Gastrocnemius medialis (tissue), 4 donors: ENCODE data around the gene ABCB9. TPM values are rescaled to one million over a fixed set of nuclear protein-coding genes. Genes with fewer than 3 reads are reported as not detected.

Experiments
- ATAC-seq, 2 donors: fragments of 150-250 bp; one replicate each; pipeline ENCODE4 v1.9.1; 2016
- DNase-seq, 2 donors: peaks; one replicate each; pipeline ENCODE4 v3.0.0-alpha.2; 2019
- H3K27ac ChIP-seq, 4 donors: fragments of 200-600 bp; sonication (generic); 1 replicate in 1 of 4; 2 replicates in 3 of 4; pipeline ENCODE4 v1.5.1; 2016 to 2018; ENCODE audit warnings: mild to moderate bottlenecking in 2 of 4, moderate library complexity in 1 of 4
- H3K27me3 ChIP-seq, 3 donors: fragments of 200-600 bp; sonication (generic) in 2 of 3; 1 replicate in 1 of 3; 2 replicates in 2 of 3; pipeline versions ENCODE4 v1.5.1 to v1.6.0; 2016 to 2019; ENCODE audit warnings: mild to moderate bottlenecking in 1 of 3, moderate library complexity in 1 of 3
- H3K36me3 ChIP-seq, 2 donors: fragments of 200-600 bp; sonication (generic) in 1 of 2; one replicate each; pipeline ENCODE4 v1.5.1; 2017 to 2018
- H3K4me1 ChIP-seq, 2 donors: fragments of 200-600 bp; sonication (generic) in 1 of 2; one replicate each; pipeline ENCODE4 v1.5.1; 2016 to 2017; ENCODE audit warnings: mild to moderate bottlenecking in 2 of 2
- H3K4me3 ChIP-seq, 4 donors: fragments of 200-600 bp; sonication (generic) in 3 of 4; 1 replicate in 1 of 4; 2 replicates in 3 of 4; pipeline ENCODE4 v1.5.1; 2016 to 2019; ENCODE audit warnings: mild to moderate bottlenecking in 2 of 4
- H3K9me3 ChIP-seq, 3 donors: fragments of 200-600 bp; sonication (generic) in 2 of 3; 1 replicate in 1 of 3; 2 replicates in 2 of 3; pipeline ENCODE4 v1.5.1; 2016 to 2019
- POLR2A ChIP-seq, 2 donors: fragments of 450-650 bp; IDR thresholded peaks; one replicate each; pipeline ENCODE4 v1.6.1; 2017; ENCODE audit warnings: antibody characterized with exemption in 2 of 2, mild to moderate bottlenecking in 2 of 2, moderate library complexity in 2 of 2
- in situ Hi-C, 4 donors: fragments of 200-750 bp; cut with MboI; loops; one replicate each; pipeline versions ENCODE4 v1.15.0 to v1.8.0; 2017; ENCODE audit warnings: low sequenced_read_pairs in 4 of 4
- intact Hi-C: fragments of 100-400 bp; cut with DNase I; formaldehyde crosslinking; loops from one replicate; pipeline ENCODE4 v1.15.1; 2023; ENCODE audit warnings: low total_unique reads
- total RNA-seq, 4 donors: library from RNA; depleted of rRNA; stranded (reverse); fragments of >200 nt; gene quantifications; one replicate each; pipeline versions ENCODE4 v1.1.0 to v1.2.3, GENCODE V29; 2016
- TF ChIP-seq, protein P1 (sequence below), 5 experiments: fragments of 450-650 bp in 3 of 5; fragments of 200-600 bp in 2 of 5; sonication (generic) in 2 of 5; IDR thresholded peaks in 4 of 5; conservative IDR thresholded peaks in 1 of 5; 1 replicate in 4 of 5; 2 replicates in 1 of 5; pipeline ENCODE4 v1.5.1; 2016 to 2019; ENCODE audit warnings: antibody characterized with exemption in 5 of 5, mild to moderate bottlenecking in 3 of 5, moderate library complexity in 3 of 5

The ABCB9 gene
- total RNA-seq, 4 donors from 2014 or later, result 0.53 to 1.5 (median 0.99) TPM

- peaks cover 63 to 70% of the 10 kb centered on the region in 2 donors for H3K4me1 ChIP-seq
- H3K27ac ChIP-seq, result peak overlapping the region; percentile 40 to 54 (median 48)
- in situ Hi-C loops (no loop called here), intact Hi-C loops (no loop called here)
- ATAC-seq (no peak), DNase-seq (no peak)
- TF ChIP-seq POLR2A (IDR thresholded peaks at IDR 0.05), result no peak
- TF ChIP-seq, protein P1, sequence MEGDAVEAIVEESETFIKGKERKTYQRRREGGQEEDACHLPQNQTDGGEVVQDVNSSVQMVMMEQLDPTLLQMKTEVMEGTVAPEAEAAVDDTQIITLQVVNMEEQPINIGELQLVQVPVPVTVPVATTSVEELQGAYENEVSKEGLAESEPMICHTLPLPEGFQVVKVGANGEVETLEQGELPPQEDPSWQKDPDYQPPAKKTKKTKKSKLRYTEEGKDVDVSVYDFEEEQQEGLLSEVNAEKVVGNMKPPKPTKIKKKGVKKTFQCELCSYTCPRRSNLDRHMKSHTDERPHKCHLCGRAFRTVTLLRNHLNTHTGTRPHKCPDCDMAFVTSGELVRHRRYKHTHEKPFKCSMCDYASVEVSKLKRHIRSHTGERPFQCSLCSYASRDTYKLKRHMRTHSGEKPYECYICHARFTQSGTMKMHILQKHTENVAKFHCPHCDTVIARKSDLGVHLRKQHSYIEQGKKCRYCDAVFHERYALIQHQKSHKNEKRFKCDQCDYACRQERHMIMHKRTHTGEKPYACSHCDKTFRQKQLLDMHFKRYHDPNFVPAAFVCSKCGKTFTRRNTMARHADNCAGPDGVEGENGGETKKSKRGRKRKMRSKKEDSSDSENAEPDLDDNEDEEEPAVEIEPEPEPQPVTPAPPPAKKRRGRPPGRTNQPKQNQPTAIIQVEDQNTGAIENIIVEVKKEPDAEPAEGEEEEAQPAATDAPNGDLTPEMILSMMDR (IDR thresholded peaks at IDR 0.05 in 4 of 5, conservative IDR thresholded peaks at IDR 0.05 in 1 of 5), result no peak
- peak overlapping the region in 2 of 4 donors; percentile 7 to 36 for H3K4me3 ChIP-seq
- H3K9me3 ChIP-seq, result no peaks in the 10 kb centered on the region
- H3K27me3 ChIP-seq, result no peaks in the 10 kb centered on the region
- no peaks in the 10 kb centered on the region for H3K36me3 ChIP-seq
Observed at GRCh38 chr12:122891661-122892525, 74.4 kb downstream of the ABCB9 start.

DNA sequence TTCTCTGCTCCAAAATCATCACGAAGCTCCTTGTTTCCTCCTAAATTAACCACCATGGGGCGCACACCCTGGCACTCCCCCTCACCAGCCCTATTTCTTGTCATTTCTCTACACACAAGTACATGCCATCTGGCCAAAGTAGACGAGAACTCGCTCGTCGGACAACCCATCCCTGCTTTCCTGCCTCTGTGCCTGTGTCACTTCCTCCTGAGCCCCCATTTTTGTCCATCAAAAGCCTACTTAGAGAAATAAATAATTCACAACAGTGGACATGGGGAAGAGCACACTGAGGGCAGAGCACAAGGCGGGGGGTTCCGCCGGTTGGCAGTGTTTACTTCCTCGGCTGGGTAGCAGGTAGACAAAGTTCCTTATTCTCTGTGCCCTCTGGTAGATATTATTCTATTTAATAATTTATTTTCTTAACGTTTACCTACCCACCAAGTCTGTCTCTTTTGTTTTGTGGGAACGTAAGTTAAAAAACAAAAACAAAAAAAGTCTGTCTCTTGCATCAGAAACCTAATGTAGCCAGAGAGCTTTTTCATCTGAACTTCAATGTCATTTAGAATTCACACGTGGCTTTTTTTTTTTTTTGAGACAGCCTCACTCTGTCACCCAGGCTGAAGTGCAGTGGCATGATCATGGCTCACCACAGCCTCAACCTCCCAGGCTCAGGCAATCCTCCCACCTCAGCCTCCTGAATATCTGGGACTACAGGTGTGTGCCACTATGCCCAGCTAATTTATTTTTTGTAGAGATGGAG, 76.3 kb downstream of the ABCB9 start:
- in situ Hi-C loops (no loop called here), intact Hi-C loops (no loop called here)
- peaks cover 65 to 66% of the 10 kb centered on the region in 2 donors for H3K4me1 ChIP-seq
- no peaks in the 10 kb centered on the region for H3K36me3 ChIP-seq
- no peak overlapping the region for H3K4me3 ChIP-seq
- DNase-seq (no peak), ATAC-seq (no peak)
- peak overlapping the region in 2 of 4 donors; percentile 8 to 60 for H3K27ac ChIP-seq
- H3K27me3 ChIP-seq, result no peaks in the 10 kb centered on the region
- TF ChIP-seq, protein P1 (IDR thresholded peaks at IDR 0.05 in 4 of 5, conservative IDR thresholded peaks at IDR 0.05 in 1 of 5), result no peak
- no peak for TF ChIP-seq POLR2A (IDR thresholded peaks at IDR 0.05)
- no peaks in the 10 kb centered on the region for H3K9me3 ChIP-seq

DNA sequence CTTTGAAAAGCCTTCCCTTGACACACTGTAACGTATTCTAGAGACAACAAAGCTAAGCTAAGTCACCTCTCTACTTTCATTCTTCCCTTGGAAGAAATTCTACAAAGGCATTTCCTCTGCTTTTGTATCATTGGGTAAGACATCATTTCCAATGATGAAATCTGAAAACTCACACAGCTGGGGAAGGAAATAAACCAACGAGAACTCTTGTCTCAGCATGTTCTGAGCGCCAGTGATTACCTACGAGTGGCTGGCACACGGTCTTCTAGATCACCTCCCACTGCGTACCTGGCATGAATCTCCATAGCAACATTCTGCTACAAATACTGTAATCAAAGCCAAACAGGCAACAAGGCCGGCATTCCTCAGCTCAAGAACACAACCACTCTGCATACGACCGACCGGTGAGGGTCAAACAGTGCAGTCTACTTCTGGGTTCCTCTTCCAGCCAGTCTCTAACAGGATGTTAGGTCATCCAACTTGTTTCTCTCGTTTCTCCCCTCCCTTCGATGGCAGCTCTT, 78.0 kb downstream of the ABCB9 start:
- TF ChIP-seq, protein P1 (IDR thresholded peaks at IDR 0.05 in 4 of 5, conservative IDR thresholded peaks at IDR 0.05 in 1 of 5), result no peak
- TF ChIP-seq POLR2A (IDR thresholded peaks at IDR 0.05), result no peak
- intact Hi-C loops (no loop called here), in situ Hi-C loops (no loop called here)
- ATAC-seq (peak; percentile 67 to 69), DNase-seq (no peak)
- peak overlapping the region; percentile 54 to 75 (median 62) for H3K27ac ChIP-seq
- H3K27me3 ChIP-seq, result no peaks in the 10 kb centered on the region
- peaks cover 54 to 55% of the 10 kb centered on the region in 2 donors for H3K4me1 ChIP-seq
- H3K9me3 ChIP-seq, result no peaks in the 10 kb centered on the region
- peak overlapping the region in 3 of 4 donors; percentile 5 to 34 (median 12) for H3K4me3 ChIP-seq
- no peaks in the 10 kb centered on the region for H3K36me3 ChIP-seq

DNA sequence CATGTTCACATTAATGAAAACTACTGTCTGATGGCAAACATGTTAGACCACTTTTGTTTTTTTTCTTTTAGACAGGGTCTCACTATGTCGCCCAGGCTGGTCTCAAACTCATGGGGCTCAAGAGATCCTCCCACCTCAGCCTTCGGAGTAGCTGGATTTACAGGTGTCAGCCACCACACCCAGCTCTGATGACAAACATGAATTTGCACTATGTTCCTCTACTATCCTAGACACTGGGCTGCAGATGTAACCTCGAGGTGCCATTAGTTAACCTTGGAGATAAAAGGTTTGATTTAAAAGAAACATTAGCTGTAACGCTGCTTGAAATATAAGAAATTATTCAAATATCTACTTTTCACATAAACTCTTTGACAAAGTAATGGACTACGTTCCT, 78.4 kb downstream of the ABCB9 start:
- no peaks in the 10 kb centered on the region for H3K9me3 ChIP-seq
- H3K4me1 ChIP-seq, result peaks cover 50% of the 10 kb centered on the region in 2 donors
- H3K36me3 ChIP-seq, result no peaks in the 10 kb centered on the region
- in situ Hi-C loops (no loop called here), intact Hi-C loops (no loop called here)
- TF ChIP-seq POLR2A (IDR thresholded peaks at IDR 0.05), result no peak
- TF ChIP-seq, protein P1 (IDR thresholded peaks at IDR 0.05 in 4 of 5, conservative IDR thresholded peaks at IDR 0.05 in 1 of 5), result no peak
- DNase-seq, result no peak
- peak overlapping the region in 1 of 4 donors; percentile 12 for H3K4me3 ChIP-seq
- H3K27ac ChIP-seq, result peak overlapping the region; percentile 54 to 75 (median 62)
- no peak for ATAC-seq
- H3K27me3 ChIP-seq, result no peaks in the 10 kb centered on the region
